ENCODE results near the gene TLCD2.
"Not testable (repeated sequence)": the region's sequence is repeated elsewhere in the genome, so short reads cannot be mapped to it uniquely, and the experiment has no call there.

TLCD2 gene

DNA sequence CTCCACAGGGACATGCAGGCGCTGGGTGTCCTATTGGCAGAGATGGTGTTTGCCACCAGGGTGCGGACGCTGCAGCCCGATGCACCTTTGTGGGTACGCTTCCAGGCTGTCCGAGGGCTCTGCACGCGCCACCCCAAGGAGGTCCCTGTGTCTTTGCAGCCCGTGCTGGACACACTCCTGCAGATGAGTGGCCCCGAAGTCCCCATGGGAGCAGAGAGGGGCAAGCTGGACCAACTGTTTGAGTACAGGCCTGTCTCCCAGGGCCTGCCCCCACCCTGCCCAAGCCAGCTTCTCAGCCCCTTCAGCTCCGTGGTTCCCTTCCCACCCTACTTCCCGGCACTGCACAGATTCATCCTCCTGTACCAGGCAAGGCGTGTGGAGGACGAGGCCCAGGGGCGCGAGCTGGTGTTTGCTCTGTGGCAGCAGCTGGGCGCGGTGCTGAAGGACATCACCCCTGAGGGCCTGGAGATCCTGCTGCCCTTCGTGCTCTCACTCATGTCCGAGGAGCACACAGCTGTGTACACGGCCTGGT, 17.1 kb upstream of the TLCD2 start:
- H3K4me3 Mint-ChIP-seq = no peak overlapping the region
- no peak overlapping the region for H3K27ac Mint-ChIP-seq

GRCh38 chr17:1726626-1727257, 16.6 kb upstream of the TLCD2 start:
- Mint-ChIP-seq H3K4me3 (no peak overlapping the region), H3K4me1 (ENCODE audit: low read depth) (peaks cover 34% of the 10 kb centered on the region), H3K27ac (no peak overlapping the region), H3K9me3 (no peaks in the 10 kb centered on the region), H3K27me3 (no peaks in the 10 kb centered on the region), H3K36me3 (ENCODE audit: low read depth) (peaks cover 6% of the 10 kb centered on the region)

More for the DNA sequence above, 17.1 kb upstream of the TLCD2 start:
- Mint-ChIP-seq H3K9me3 (no peaks in the 10 kb centered on the region), H3K4me1 (ENCODE audit: low read depth) (peaks cover 34% of the 10 kb centered on the region), H3K27me3 (no peaks in the 10 kb centered on the region), H3K36me3 (ENCODE audit: low read depth) (peaks cover 6% of the 10 kb centered on the region)

- Mint-ChIP-seq H3K4me1 (ENCODE audit: low read depth) (peaks cover 36% of the 10 kb centered on the region), H3K27ac (peak overlapping the region; percentile 67), H3K9me3 (no peaks in the 10 kb centered on the region), H3K4me3 (peak overlapping the region; percentile 79), H3K27me3 (no peaks in the 10 kb centered on the region), H3K36me3 (ENCODE audit: low read depth) (peaks cover 6% of the 10 kb centered on the region)
Observed at GRCh38 chr17:1725642-1726511, 15.7 kb upstream of the TLCD2 start.

GRCh38 chr17:1724869-1725641, 14.9 kb upstream of the TLCD2 start:
- Mint-ChIP-seq H3K9me3 (no peaks in the 10 kb centered on the region), H3K36me3 (ENCODE audit: low read depth) (peaks cover 6% of the 10 kb centered on the region), H3K27ac (peak overlapping the region; percentile 67), H3K27me3 (no peaks in the 10 kb centered on the region), H3K4me3 (peak overlapping the region; percentile 79), H3K4me1 (ENCODE audit: low read depth) (peaks cover 39% of the 10 kb centered on the region)

DNA sequence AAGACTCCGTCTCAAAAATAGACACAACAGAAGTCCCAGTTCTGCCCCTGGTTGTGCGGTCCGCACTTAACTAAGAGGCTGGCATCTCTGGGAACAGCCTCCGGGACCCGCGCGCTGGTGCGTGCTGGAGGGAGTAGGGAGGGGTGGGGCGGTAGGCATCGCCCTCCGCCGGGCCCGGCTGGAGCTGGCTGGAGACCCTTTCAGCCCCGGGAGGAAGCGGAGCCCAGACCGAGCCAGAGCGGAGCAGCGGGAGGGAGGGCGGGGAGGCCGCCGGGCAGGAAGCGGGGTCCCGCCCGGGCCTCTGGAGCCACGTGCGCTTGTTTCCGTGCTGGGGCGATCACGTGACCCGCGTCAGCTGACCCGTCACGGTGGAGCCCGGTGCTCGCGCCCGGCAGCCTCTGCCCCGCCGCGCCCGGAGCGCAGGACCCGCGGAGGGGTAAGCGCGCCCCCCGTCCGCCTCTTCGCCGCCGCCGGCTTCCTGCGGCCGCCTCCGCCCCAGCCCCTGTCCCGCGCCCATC, 14.2 kb upstream of the TLCD2 start, which contains the start of gene WDR81:
WDR81 (plus strand) TSS at position 354 of the 518 bp plus-strand sequence. CDS start 256 bp downstream, outside the sequence.
- Mint-ChIP-seq H3K27me3 (no peaks in the 10 kb centered on the region), H3K4me3 (peak within 1 kb of the TSS; percentile 79), H3K27ac (peak within 1 kb of the TSS; percentile 79), H3K36me3 (ENCODE audit: low read depth) (peaks cover 6% of the 10 kb centered on the region), H3K9me3 (no peaks in the 10 kb centered on the region), H3K4me1 (ENCODE audit: low read depth) (peaks cover 35% of the 10 kb centered on the region)

DNA sequence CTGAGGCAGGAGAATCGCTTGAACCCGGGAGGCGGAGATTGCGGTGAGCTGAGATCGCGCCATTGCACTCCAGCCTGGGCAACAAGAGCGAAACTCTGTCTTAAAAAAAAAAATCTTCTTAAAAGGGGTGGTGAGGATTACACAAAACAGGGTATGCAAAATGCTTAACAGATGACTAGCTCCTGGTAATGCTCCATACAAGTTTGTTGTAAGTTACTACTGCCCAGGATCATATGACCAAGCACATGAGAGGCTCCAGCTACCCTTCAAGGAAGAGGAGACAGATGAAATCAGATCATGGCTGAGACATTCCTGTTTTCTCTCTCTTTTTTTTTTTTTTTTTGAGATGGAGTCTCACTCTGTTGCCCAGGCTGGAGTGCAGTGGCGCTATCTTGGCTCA, 11.8 kb upstream of the TLCD2 start:
- H3K36me3 Mint-ChIP-seq (ENCODE audit: low read depth); H3K4me3 Mint-ChIP-seq; H3K9me3 Mint-ChIP-seq; H3K27me3 Mint-ChIP-seq; H3K27ac Mint-ChIP-seq: not testable (repeated sequence)
- peaks cover 41% of the 10 kb centered on the region for H3K4me1 Mint-ChIP-seq (ENCODE audit: low read depth)

DNA sequence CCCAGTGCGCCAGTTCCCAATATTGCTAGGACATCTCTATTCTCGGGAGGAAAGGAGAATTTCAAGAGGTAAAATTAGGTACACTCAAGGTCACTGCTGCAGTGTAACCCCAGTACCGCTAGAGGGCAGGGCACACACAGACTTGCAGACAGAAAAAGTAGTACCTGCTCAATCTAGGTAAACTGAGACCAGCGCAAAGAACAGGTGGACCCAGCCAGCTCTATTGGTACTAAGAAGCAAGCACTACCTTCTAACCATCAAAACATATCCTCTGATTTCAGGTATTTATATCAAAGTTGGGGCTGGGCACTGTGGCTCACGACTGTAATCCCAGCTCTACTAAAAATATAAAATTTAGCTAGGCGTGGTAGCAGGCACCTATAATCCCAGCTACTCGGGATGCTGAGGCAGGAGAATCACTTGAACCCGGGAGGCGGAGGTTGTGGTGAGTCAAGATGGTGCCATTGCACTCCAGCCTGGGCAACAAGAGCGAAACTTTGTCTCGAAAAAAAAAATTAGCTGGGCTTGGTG, 10.7 kb upstream of the TLCD2 start:
- H3K4me3 Mint-ChIP-seq = no peak overlapping the region
- no peaks in the 10 kb centered on the region for H3K9me3 Mint-ChIP-seq
- peaks cover 43% of the 10 kb centered on the region for H3K4me1 Mint-ChIP-seq (ENCODE audit: low read depth)

GRCh38 chr17:1718362-1719165, 8.4 kb upstream of the TLCD2 start:
- Mint-ChIP-seq H3K27me3 (peaks cover 3% of the 10 kb centered on the region), H3K27ac (peak overlapping the region; percentile 31), H3K4me3 (peak overlapping the region; percentile 88), H3K9me3 (no peaks in the 10 kb centered on the region), H3K4me1 (ENCODE audit: low read depth) (peaks cover 39% of the 10 kb centered on the region), H3K36me3 (ENCODE audit: low read depth) (no peaks in the 10 kb centered on the region)

More for the DNA sequence above, 10.7 kb upstream of the TLCD2 start:
- no peaks in the 10 kb centered on the region for H3K36me3 Mint-ChIP-seq (ENCODE audit: low read depth)
- no peaks in the 10 kb centered on the region for H3K27me3 Mint-ChIP-seq
- no peak overlapping the region for H3K27ac Mint-ChIP-seq

DNA sequence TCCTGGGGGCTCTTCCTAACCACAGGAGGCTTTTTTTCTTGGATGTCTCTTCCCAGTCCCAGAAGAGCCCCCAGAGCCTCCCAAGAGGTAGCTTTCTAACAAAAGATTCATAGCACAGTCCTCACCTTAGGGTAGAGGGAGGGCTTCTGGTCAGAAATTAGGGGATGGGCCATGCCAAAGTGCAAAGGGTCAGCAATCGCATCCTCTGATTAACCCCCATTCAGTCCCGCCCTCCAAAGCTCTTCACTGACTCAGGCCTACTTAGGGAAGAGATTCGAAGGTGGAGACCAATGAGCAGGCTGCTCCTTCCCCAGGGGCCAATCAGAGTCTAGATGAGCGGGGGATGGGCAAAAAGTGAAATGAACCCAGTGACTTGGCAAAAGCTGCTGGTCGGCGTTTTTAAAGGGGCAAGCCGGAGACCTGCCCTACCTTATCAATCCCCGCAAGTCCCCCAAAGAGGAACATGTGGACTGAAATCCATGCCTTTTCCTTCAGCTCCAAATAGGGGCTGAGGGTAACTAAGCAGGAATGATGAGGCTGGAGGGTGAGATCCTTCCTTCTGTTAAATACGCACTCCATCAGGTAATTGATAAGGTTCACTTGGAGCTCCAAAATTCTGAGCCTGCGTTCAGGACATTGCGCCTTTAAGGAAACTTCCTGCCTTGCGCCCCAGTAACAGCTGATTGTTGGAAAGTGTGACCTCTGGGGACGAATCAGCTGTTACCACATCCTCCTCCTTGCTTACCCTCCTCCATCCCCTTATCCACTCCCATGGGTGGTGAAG, 6.9 kb upstream of the TLCD2 start:
- H3K4me1 Mint-ChIP-seq (ENCODE audit: low read depth) = peaks cover 35% of the 10 kb centered on the region
- peaks cover 8% of the 10 kb centered on the region for H3K27me3 Mint-ChIP-seq
- H3K9me3 Mint-ChIP-seq = no peaks in the 10 kb centered on the region
- peak overlapping the region; percentile 88 for H3K4me3 Mint-ChIP-seq
- peak overlapping the region; percentile 97 for H3K27ac Mint-ChIP-seq
- peaks cover 8% of the 10 kb centered on the region for H3K36me3 Mint-ChIP-seq (ENCODE audit: low read depth)

DNA sequence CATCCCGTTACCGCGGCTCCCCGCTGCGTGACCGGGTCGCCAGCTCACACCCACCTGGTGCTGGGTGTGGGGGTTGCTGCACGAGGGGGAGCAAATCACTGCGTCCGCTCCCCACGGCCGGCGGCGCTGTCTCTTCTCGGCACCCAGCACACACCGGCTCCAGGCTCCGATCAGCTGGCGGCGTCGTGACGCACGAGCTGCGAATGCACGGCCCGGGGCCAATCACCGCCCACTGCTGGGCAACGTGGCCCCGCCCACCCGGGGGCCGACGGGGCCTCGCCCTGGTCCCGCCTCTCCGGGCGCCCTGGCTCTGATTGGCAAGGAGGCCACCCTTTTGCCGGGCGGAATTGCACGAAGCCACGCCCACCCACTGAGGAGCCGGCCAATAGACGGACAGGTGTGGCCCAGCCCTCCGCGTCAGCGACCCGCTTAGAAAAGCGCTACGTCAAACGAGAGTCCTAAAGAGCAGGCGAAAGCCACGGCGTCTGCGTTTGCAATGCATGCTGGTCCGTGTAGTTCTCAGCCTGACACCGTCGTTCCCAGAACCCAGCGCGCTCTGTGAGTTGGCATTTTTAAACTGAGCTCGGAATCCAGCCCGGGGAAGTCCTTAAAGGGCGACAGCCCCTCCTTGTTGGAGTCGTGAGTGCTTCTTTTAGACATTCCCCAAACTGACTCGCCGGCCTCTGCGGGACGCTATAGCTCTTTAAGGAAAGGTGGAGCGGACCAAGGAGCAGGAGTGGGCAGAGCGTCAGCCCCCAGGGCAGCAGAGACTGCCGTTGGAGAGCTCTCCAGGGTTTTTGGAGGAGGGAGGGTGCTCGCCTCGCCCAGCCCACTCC, 6.1 kb upstream of the TLCD2 start:
- H3K36me3 Mint-ChIP-seq (ENCODE audit: low read depth) = peaks cover 8% of the 10 kb centered on the region
- peaks cover 39% of the 10 kb centered on the region for H3K4me1 Mint-ChIP-seq (ENCODE audit: low read depth)
- H3K4me3 Mint-ChIP-seq = peak overlapping the region; percentile 88
- no peaks in the 10 kb centered on the region for H3K9me3 Mint-ChIP-seq
- peaks cover 15% of the 10 kb centered on the region for H3K27me3 Mint-ChIP-seq
- H3K27ac Mint-ChIP-seq = peak overlapping the region; percentile 97

GRCh38 chr17:1715803-1716075, 5.6 kb upstream of the TLCD2 start:
- Mint-ChIP-seq H3K27ac (peak overlapping the region; percentile 26), H3K4me1 (ENCODE audit: low read depth) (peaks cover 41% of the 10 kb centered on the region), H3K36me3 (ENCODE audit: low read depth) (peaks cover 8% of the 10 kb centered on the region), H3K4me3 (peak overlapping the region; percentile 88), H3K27me3 (peaks cover 21% of the 10 kb centered on the region), H3K9me3 (no peaks in the 10 kb centered on the region)

GRCh38 chr17:1714980-1715802, 5.0 kb upstream of the TLCD2 start:
- Mint-ChIP-seq H3K4me3 (peak overlapping the region; percentile 88), H3K36me3 (ENCODE audit: low read depth) (peaks cover 8% of the 10 kb centered on the region), H3K27ac (no peak overlapping the region), H3K27me3 (peaks cover 22% of the 10 kb centered on the region), H3K4me1 (ENCODE audit: low read depth) (peaks cover 43% of the 10 kb centered on the region), H3K9me3 (no peaks in the 10 kb centered on the region)
